ENCODE results near the gene ELAVL4. TPM values are rescaled to one million over a fixed set of nuclear protein-coding genes. Genes with fewer than 3 reads are reported as not detected.

ELAVL4 gene
- total and polyA plus RNA-seq, 9 of the 15 experiments (the other 6 are each of a cell fraction or from before 2014, with no cell fraction given), result not detected

DNA sequence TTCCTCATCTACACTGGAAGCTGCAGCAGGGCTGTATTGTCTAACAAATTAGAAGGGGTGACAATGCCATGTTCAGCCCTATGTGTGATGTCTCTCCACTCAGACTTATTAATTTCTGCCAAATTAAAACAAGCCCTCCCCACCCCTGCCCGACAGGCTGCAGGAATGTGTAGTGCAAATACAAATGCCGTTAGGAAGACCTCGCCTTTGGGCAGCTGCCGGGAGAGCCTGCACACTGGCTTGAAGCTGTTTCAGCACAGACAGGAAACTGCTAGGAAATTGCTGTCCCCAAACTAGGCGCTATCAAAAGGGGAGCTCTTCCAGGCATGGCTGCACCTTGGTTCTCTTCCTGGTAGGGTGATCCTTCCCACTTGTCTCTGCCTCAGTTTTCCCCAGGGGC is 135.2 kb downstream of the ELAVL4 start:
- H3K27ac ChIP-seq (ENCODE audit: extremely low read depth, low read depth, low read length), result no peak overlapping the region
- FAIRE-seq (no peak), ATAC-seq (no peak), DNase-seq (ENCODE audit: extremely low read depth in 1 of 4, low spot score in 3 of 4) (no peak)
- no peak for TF ChIP-seq HNRNPH1 (optimal IDR thresholded peaks at IDR 0.05; ENCODE audit: low read depth, low read length)
- TF ChIP-seq, protein P1, sequence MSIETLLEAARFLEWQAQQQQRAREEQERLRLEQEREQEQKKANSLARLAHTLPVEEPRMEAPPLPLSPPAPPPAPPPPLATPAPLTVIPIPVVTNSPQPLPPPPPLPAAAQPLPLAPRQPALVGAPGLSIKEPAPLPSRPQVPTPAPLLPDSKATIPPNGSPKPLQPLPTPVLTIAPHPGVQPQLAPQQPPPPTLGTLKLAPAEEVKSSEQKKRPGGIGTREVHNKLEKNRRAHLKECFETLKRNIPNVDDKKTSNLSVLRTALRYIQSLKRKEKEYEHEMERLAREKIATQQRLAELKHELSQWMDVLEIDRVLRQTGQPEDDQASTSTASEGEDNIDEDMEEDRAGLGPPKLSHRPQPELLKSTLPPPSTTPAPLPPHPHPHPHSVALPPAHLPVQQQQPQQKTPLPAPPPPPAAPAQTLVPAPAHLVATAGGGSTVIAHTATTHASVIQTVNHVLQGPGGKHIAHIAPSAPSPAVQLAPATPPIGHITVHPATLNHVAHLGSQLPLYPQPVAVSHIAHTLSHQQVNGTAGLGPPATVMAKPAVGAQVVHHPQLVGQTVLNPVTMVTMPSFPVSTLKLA (conservative IDR thresholded peaks at IDR 0.05), result no peak
- no peaks in the 10 kb centered on the region for H3K9me3 ChIP-seq (replicated peaks; ENCODE audit: control insufficient read depth, insufficient read depth, low read depth, low read length)
- intact Hi-C loops (cut with micrococcal nuclease), result no loop called here
- H4K20me1 ChIP-seq (replicated peaks; ENCODE audit: control insufficient read depth, insufficient read depth, low read length), result no peaks in the 10 kb centered on the region
- no peaks in the 10 kb centered on the region for H3K36me3 ChIP-seq (ENCODE audit: control insufficient read depth, insufficient read depth, low read length)
- no peak overlapping the region for H3K9ac ChIP-seq (ENCODE audit: insufficient read depth in 1 of 2, low read depth in 2 of 2, low read length in 2 of 2)
- BruUV-seq (replicated peaks), result no TSS peak
- H2AFZ ChIP-seq (ENCODE audit: low read depth, low read length), result no peak overlapping the region
- no peaks in the 10 kb centered on the region for H3K4me1 ChIP-seq (replicated peaks in 1 of 2; ENCODE audit: control insufficient read depth in 2 of 2, insufficient read depth in 2 of 2, low read length in 2 of 2)
- peaks cover 0 to 4% of the 10 kb centered on the region in 2 experiments; a peak in 1 of 5 replicates for H3K27me3 ChIP-seq (ENCODE audit: control insufficient read depth in 2 of 2, insufficient read depth in 2 of 2, low read length in 2 of 2)
- H3K9me1 ChIP-seq (ENCODE audit: control insufficient read depth, insufficient read depth, low read length), result no peaks in the 10 kb centered on the region
- ChIA-PET CTCF (ENCODE audit: low intra/inter-chr PET ratio) (no interaction called here), POLR2A (no interaction called here)
- no peaks in the 10 kb centered on the region for H3K79me2 ChIP-seq (ENCODE audit: control insufficient read depth, insufficient read depth, low read length)
- in situ Hi-C loops (cut with MboI), result no loop called here
- no peak overlapping the region for H3K4me3 ChIP-seq
- WGBS (ENCODE audit: insufficient coverage, low coverage, missing lambda C conversion rate), result 2% methylated on average over 5 of the region's 5 CpGs
- no peak overlapping the region for H3K4me2 ChIP-seq (ENCODE audit: insufficient read depth, low read length)

DNA sequence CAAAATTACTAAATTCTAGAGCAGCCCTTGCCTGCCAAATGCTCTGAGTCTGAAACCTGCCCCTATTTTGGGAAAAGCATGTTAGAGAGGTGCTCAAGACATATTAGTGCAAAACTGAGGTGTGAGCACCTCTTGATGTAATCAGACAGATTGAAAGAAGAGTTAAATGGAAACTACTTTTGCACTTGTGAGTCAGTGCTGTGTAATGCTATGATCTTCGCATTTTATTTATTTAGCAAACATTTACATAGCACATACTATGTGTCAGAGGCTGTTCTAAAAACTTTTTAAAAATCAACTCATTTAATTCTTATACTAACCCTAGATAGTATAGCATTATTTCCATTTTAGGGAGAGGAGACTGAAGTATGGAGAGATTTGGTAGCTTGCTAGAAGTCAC is 138.1 kb downstream of the ELAVL4 start:
- TF ChIP-seq NFYB (IDR thresholded peaks at IDR 0.05; ENCODE audit: extremely low read depth, insufficient read length) (no peak), MBD2 (IDR thresholded peaks at IDR 0.05; ENCODE audit: borderline replicate concordance, low read depth) (no peak), KDM1A (IDR thresholded peaks at IDR 0.05) (no peak), GATAD2A (IDR thresholded peaks at IDR 0.05) (no peak), SPI1 (IDR thresholded peaks at IDR 0.05; ENCODE audit: borderline replicate concordance, low read depth, low read length) (no peak), KLF10 (CRISPR knock-in tag; IDR thresholded peaks at IDR 0.05) (no peak), ZNF76 (CRISPR knock-in tag; IDR thresholded peaks at IDR 0.05; ENCODE audit: borderline replicate concordance) (no peak)
- CTCF ChIA-PET (ENCODE audit: low intra/inter-chr PET ratio), result no interaction called here

More for the DNA sequence above, 138.1 kb downstream of the ELAVL4 start:
- FAIRE-seq (no peak), DNase-seq (ENCODE audit: extremely low read depth in 1 of 4, low spot score in 3 of 4) (no peak), ATAC-seq (no peak)
- Histone ChIP-seq H4K20me1 (replicated peaks; ENCODE audit: control insufficient read depth, insufficient read depth, low read length) (no peaks in the 10 kb centered on the region), H3K36me3 (ENCODE audit: control insufficient read depth, insufficient read depth, low read length) (no peaks in the 10 kb centered on the region), H3K9me1 (ENCODE audit: control insufficient read depth, insufficient read depth, low read length) (no peaks in the 10 kb centered on the region), H3K9ac (ENCODE audit: insufficient read depth in 1 of 2, low read depth in 2 of 2, low read length in 2 of 2) (no peak overlapping the region), H3K27ac (ENCODE audit: extremely low read depth, low read depth, low read length) (no peak overlapping the region), H3K27me3 (ENCODE audit: control insufficient read depth in 2 of 2, insufficient read depth in 2 of 2, low read length in 2 of 2) (peaks cover 0 to 4% of the 10 kb centered on the region in 2 experiments; a peak in 1 of 5 replicates), H2AFZ (ENCODE audit: low read depth, low read length) (no peak overlapping the region), H3K9me3 (replicated peaks; ENCODE audit: control insufficient read depth, insufficient read depth, low read depth, low read length) (no peaks in the 10 kb centered on the region), H3K4me3 (no peak overlapping the region), H3K4me2 (ENCODE audit: insufficient read depth, low read length) (no peak overlapping the region), H3K4me1 (replicated peaks in 1 of 2; ENCODE audit: control insufficient read depth in 2 of 2, insufficient read depth in 2 of 2, low read length in 2 of 2) (no peaks in the 10 kb centered on the region), H3K79me2 (ENCODE audit: control insufficient read depth, insufficient read depth, low read length) (no peaks in the 10 kb centered on the region)
- in situ Hi-C loops (cut with MboI) (no loop called here), intact Hi-C loops (cut with micrococcal nuclease) (no loop called here)
- POLR2A ChIA-PET, result interaction anchor here (1.5 kb wide), 1 partner anchor 11 kb away, joined by 3 read pairs; no protein-coding TSS in a partner anchor
- WGBS (ENCODE audit: insufficient coverage, low coverage, missing lambda C conversion rate), result 0% methylated on average over 1 of the region's 1 CpG
- no TSS peak for BruUV-seq (replicated peaks)
